ENCODE measurements around the gene HLA-DQB2. TPM values are rescaled to one million over a fixed set of nuclear protein-coding genes. Genes with fewer than 3 reads are reported as not detected.
"Not testable (repeated sequence)": the region's sequence is repeated elsewhere in the genome, so short reads cannot be mapped to it uniquely, and the experiment has no call there.

HLA-DQB2 gene
- total RNA-seq, 1 donor: not detected

GRCh38 chr6:32796848-32797776, 33.8 kb upstream of the HLA-DQB2 start:
- H3K4me3 ChIP-seq (ENCODE audit: low read depth, low read length): peak overlapping the region; percentile 47
- DNase-seq (ENCODE audit: low read depth): peak; percentile 77
- TF ChIP-seq CTCF (IDR thresholded peaks at IDR 0.05; ENCODE audit: insufficient read depth, low read length): peak; percentile 78

GRCh38 chr6:32794510-32794909, 31.2 kb upstream of the HLA-DQB2 start:
- no peak for TF ChIP-seq CTCF (IDR thresholded peaks at IDR 0.05; ENCODE audit: insufficient read depth, low read length)
- no peak overlapping the region for H3K4me3 ChIP-seq (ENCODE audit: low read depth, low read length)
- DNase-seq (ENCODE audit: low read depth): no peak

GRCh38 chr6:32792901-32793435, 29.6 kb upstream of the HLA-DQB2 start:
- no peak for TF ChIP-seq CTCF (IDR thresholded peaks at IDR 0.05; ENCODE audit: insufficient read depth, low read length)
- no peak for DNase-seq (ENCODE audit: low read depth)

GRCh38 chr6:32790306-32790705, 27.0 kb upstream of the HLA-DQB2 start:
- TF ChIP-seq CTCF (IDR thresholded peaks at IDR 0.05; ENCODE audit: insufficient read depth, low read length): no peak
- no peak overlapping the region for H3K4me3 ChIP-seq (ENCODE audit: low read depth, low read length)
- DNase-seq (ENCODE audit: low read depth): no peak

More at GRCh38 chr6:32792901-32793435, 29.6 kb upstream of the HLA-DQB2 start:
- no peak overlapping the region for H3K4me3 ChIP-seq (ENCODE audit: low read depth, low read length)

GRCh38 chr6:32785781-32786533, 22.6 kb upstream of the HLA-DQB2 start:
- peak; percentile 61 for TF ChIP-seq CTCF (IDR thresholded peaks at IDR 0.05; ENCODE audit: insufficient read depth, low read length)
- peak; percentile 63 for DNase-seq (ENCODE audit: low read depth)
- H3K4me3 ChIP-seq (ENCODE audit: low read depth, low read length): no peak overlapping the region

- not testable (repeated sequence) for DNase-seq (ENCODE audit: low read depth); H3K4me3 ChIP-seq (ENCODE audit: low read depth, low read length)
Observed at GRCh38 chr6:32782923-32783322, 19.6 kb upstream of the HLA-DQB2 start.

- no peak for TF ChIP-seq CTCF (IDR thresholded peaks at IDR 0.05; ENCODE audit: insufficient read depth, low read length)
- DNase-seq (ENCODE audit: low read depth): no peak
- no peak overlapping the region for H3K4me3 ChIP-seq (ENCODE audit: low read depth, low read length)
Observed at GRCh38 chr6:32779036-32779435, 15.7 kb upstream of the HLA-DQB2 start.
